Right forelimb (tissue), 1 donor: Measurements from ENCODE around the gene TREX2.

Experiments
- DNase-seq: peaks from one replicate; pipeline ENCODE4 v3.0.0-alpha.2; 2018

TREX2 gene

GRCh38 chrX:153475751-153476281 lies 30.0 kb upstream of the TREX2 start:
- DNase-seq = no peak

DNA sequence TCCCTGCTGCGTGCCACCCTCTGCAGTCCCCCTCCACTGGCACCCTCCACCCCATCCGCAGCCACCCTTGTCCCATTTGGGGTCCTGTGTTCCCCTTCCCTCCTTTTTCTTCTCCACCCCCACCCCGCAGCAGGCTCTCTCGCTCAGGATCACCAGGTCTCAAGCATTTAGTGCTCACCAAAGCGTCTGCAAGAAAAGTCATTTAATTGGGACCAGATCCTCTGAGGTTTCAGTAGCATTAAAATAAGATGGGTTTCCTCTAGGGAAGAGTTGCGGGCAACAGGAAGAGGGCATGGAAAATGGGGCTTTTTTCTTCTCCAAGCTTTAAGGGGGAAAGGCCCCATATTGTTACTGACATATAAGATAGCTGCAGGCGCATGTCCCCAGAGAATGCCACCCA lies 29.4 kb upstream of the TREX2 start:
- no peak for DNase-seq

GRCh38 chrX:153474718-153475117 lies 28.9 kb upstream of the TREX2 start:
- peak; percentile 82 for DNase-seq

- no peak for DNase-seq
Observed at GRCh38 chrX:153474266-153474665, 28.4 kb upstream of the TREX2 start.

DNA sequence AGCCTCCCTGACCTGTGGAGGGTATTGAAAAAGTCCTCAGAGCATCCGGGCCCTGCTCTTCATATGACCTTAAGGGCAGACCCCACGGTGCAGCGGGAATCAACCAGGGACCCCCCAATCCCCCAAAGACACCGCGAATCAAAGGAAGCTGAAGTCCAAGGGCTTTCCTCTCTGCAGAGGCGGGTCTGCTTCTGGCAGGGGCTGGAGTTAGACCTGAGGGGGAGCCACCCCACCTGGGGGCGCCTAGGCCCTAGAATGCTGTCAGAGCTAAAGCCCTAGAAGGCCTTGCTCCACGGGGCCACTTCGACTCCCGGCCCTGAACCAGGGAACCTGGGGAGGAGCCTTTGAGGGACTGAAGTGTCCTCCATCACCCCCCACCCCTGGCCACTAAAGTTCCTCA lies 27.3 kb upstream of the TREX2 start:
- DNase-seq = no peak

DNA sequence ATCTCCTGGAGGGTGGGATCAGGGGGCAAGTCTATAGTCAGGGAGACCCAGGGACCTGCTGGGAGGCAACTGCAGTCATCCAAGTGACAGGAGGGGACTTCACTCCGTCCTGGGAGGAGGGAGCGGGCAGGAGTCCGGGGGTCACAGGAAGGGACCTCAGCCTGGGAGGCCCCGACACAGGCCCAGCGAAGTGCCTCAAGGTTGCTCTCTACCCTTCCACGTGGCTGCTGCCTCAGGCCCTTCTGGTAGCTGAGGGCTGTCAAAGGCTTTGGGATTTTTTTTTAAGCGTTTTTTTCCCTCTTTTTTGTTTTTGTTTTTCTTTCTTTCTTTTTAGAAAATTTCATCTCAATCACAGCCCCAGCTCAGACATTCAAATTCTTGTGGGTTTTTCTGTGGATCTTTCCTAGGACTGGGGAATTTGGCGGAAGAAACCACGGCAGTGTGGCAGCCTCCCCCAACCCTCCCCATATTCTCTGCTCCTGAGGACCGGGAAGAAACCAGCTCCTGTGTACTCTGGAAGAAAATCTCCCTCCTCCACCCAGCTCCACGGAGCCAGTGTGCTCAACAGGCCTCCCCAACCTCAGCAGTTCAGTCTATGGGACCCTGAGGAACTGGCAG lies 25.9 kb upstream of the TREX2 start:
- no peak for DNase-seq

GRCh38 chrX:153470411-153471363 lies 24.8 kb upstream of the TREX2 start, which contains the start of gene HAUS7:
TSS of gene HAUS7 (minus strand) at chrX:153470576. CDS start at chrX:153470557, 19 bp downstream.
- peak; percentile 94 for DNase-seq

- DNase-seq = no peak
Observed at GRCh38 chrX:153469811-153470410, 24.1 kb upstream of the TREX2 start.

- no peak for DNase-seq
Observed at GRCh38 chrX:153468008-153468580, 22.2 kb upstream of the TREX2 start.

DNA sequence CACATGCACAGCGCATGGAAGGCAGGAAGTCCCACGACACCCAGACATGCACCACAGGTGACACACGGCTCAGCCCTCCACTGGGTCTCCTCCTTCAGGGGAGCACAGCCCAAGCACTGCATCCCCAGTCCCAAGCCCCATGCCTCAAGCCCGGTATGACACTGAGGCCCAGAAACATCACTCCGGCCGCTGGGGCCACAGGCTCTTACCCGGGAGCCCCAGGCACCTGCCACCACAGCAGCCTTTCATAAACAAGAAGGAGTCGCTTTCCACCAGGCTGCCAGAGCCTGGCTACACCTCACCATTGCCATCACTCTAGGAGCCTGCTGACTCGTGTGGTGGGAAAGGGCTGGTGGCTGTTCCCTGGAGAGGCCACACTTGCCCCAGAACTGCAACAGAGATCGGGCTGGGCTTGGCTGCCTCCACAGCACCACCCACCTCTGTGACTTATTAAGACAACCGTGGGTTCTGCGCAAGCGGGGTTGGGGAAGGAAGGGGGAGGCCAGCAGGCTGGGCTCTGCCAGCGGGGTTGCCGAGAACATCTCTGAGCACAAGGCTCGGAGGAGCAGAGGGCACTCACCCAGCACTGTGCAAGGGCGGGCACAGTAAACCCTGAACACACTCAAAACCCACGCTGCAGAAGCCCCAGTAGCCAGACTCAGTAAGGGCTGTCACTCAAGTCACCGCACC lies 20.0 kb upstream of the TREX2 start:
- DNase-seq = no peak

- no peak for DNase-seq
Observed at GRCh38 chrX:153464116-153464515, 18.3 kb upstream of the TREX2 start.

GRCh38 chrX:153463556-153463955 lies 17.7 kb upstream of the TREX2 start:
- DNase-seq = no peak

DNA sequence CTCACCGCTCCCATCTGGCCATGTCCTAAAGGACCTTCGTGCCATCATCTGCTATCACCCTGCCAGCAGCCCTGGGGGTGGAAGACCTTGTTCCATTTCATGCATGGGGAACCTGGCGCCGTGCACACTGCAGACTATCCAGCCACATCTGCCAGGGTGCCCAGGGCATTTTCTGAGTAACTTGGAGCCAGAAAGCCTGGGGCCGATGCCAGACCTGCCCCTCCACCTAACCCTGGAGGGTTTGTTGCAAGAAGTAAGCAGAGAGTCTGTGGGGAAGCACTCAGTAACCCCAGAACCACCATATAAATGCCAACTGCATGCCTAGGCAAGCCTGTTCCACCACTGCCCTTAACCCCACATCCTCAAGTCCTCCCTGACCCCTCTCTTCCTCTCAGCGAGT lies 17.2 kb upstream of the TREX2 start:
- DNase-seq = no peak

DNA sequence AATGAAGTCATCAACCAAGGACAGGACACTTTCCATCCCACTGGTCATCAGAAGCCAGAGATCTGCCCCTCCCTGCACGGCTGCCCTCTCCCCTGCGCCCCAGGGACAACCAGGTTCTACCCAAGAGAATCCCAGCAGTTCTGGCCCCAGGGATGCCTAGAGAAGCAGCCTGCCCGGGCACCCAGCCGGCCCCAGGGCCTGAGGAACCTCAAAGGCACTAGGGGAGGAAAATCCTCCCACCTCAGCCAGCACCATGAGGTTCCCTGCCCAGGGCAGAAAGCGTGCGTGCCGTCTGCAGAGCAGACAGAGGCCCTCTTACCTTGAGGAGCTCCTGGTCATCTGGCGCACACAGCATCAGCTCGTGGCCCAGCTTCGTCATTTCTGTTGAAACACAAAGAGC lies 16.4 kb upstream of the TREX2 start:
- no peak for DNase-seq

DNA sequence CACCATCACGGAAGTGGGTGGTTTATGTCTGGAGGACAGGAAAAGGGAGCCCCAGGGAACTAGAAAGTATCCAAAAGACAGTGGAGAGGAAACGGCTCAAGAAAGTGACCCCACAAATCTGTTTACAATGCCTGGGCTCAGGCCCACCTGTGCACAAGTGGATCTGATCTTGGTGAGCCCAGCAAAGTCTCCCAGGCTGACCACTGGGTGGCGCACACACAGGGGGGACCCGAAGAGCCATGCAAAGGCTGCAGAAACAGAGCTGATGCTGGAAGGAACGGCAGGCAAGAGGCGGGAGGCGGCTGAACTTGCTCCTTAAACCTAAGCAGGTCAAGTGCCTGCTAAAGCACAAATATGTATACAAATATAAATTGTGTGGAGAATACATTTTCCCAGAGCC lies 15.0 kb upstream of the TREX2 start:
- DNase-seq = no peak

DNA sequence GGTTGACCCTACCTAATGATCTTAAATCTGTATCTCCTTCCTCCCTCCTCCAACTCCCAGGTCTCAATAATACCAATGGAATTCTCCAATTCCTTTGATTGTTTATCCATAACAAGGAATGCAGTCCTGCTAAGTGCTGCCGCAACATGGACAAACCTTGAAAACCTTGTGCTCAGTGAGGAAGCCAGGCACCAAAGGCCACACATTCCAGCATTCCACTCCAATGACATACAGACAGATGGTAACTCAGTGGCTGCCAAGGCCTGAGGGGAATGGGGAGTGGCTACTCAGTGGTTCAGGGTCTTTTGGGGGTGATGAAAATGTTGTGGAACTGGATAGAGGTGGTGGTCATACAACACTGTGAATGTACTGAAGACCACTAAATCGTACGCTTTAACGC lies 14.1 kb upstream of the TREX2 start:
- DNase-seq = no peak

- DNase-seq = no peak
Observed at GRCh38 chrX:153458476-153458875, 12.6 kb upstream of the TREX2 start.

DNA sequence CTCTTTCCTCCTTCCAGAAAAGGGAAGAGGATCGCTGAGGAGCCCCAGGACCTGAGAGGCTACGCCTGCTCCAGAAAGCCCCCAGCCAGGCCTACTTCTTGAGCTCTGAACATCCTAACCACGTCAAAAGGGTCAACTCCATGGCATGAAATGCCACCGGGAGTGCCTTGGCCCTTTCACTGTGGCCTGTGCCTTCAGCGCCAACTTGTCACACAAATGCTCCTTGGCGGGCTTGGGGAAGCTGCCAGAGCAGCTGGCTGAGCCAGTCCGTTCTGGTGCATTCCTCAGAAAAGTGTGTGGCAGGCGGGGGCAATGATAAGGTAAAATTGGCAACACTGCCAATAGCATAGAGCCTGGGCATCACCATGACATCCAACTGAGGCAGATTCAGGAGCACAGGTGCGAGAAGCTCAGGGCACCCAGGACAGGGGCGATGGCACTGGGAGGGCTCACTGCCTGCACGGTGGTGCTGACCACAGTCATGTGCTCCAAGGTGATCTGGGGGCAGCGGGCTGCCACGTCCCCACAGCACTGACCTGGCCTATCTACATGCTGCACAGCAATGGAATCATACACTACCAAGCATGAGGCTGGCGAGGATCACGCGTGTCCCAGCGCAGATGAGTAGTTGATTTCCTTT lies 12.1 kb upstream of the TREX2 start:
- no peak for DNase-seq

GRCh38 chrX:153457136-153457825 lies 11.4 kb upstream of the TREX2 start:
- DNase-seq = no peak

DNA sequence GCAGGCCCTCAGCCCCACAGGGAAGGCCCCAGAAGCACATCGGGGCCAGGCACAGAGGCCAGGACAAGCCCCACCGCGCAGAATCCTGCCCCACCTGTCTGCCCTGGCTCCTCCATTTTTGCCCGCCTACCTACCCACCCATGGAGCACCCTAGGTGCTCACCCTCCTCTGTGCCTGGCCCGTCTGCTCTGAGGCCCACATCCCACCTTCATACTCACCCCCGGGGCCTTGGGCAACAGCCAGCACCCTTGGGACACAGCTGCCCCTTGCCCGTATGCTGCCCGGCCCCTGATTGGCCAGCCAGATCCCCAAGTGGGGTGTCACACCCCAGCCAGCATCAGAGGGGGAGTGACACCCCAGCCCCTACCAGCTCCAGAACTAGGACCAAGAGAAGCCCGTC lies 10.8 kb upstream of the TREX2 start:
- no peak for DNase-seq

GRCh38 chrX:153456161-153456560 lies 10.3 kb upstream of the TREX2 start:
- DNase-seq = no peak
